GM08714 (cell line): ENCODE data around the gene INS.
"Not testable (repeated sequence)": the region's sequence is repeated elsewhere in the genome, so short reads cannot be mapped to it uniquely, and the experiment has no call there.

ENCODE experiments used
- H3K4me3 ChIP-seq: fragments of 200-500 bp; sonication (Bioruptor generic); 2 replicates; pipeline ENCODE4 v1.5.1; 2014; ENCODE audit warnings: mild to moderate bottlenecking, low read length, inconsistent platforms
- ZNF274 ChIP-seq: IDR thresholded peaks from 2 replicates; pipeline ENCODE4 v1.6.1; 2012; ENCODE audit warnings: mild to moderate bottlenecking, low read depth, low read length

The INS gene

GRCh38 chr11:2135018-2135569 is 25.9 kb downstream of the INS start:
- TF ChIP-seq ZNF274: no peak
- H3K4me3 ChIP-seq: no peak overlapping the region

DNA sequence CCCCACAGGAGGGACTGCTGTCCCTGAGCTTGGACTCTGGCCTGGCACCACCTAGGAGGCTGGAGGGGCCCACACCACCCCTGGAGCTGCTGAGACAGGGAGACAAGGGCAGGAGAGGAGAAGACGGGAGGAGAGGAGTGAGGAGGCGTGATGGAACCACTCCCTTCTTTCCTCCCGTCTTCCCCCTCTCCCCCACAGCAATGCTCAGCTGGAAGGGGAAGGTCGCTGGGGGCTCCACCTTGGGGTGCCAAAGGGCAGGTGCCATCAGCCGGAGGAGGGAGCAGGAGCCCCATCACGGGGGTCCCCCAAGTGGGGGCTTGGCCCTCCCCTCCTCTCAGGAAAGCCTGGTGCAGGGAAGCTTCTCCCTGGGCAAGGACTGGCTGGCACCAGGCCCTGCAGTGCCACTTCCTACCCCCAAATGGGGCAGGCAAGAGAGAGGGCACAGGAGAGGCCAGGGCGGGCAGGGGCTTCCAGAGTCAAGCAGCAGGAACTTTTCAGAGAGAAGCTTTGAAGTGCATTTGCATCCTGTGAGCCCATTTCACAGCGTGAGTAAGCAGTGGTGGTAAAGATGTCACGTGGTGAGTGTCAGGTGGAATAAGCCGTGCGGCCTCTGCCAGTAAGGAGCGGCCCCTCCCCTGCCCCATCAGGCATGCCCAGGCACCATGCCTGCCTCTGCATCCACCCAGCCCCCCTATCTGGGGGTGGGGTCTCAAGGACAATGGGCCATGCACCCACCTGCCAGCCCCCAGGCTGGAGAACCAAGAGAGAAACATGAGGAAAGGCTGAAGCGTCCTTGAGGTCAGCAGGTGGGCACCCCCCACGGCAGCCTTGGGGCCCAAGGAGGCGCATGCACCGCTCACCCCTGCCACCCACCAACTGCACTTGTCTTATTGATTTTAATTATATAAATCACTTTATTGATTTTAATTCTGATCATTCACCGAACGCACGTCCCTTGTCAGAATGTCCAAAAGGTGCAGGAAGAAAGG is 26.7 kb downstream of the INS start:
- H3K4me3 ChIP-seq: no peak overlapping the region
- no peak for TF ChIP-seq ZNF274

GRCh38 chr11:2133241-2134021 is 27.6 kb downstream of the INS start:
- no peak for TF ChIP-seq ZNF274
- no peak overlapping the region for H3K4me3 ChIP-seq

DNA sequence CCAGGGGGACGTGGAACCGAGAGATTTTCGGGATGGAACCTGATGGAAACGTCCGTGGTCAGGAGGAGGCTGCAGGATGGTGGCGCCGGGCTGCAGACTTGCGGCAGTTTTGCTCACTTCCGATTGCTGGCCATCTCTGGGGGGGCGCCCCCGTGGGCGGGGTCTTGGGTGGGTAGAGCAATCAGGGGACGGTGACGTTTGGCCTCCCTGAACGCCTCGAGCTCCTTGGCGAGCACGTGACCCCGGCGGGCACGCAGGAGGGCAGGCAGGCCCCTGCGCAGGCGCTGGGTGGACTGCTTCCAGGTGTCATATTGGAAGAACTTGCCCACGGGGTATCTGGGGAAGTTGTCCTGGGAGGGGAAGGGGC is 28.2 kb downstream of the INS start:
- no peak for TF ChIP-seq ZNF274
- H3K4me3 ChIP-seq: no peak overlapping the region

GRCh38 chr11:2132246-2132645 is 28.8 kb downstream of the INS start:
- H3K4me3 ChIP-seq: no peak overlapping the region
- no peak for TF ChIP-seq ZNF274

DNA sequence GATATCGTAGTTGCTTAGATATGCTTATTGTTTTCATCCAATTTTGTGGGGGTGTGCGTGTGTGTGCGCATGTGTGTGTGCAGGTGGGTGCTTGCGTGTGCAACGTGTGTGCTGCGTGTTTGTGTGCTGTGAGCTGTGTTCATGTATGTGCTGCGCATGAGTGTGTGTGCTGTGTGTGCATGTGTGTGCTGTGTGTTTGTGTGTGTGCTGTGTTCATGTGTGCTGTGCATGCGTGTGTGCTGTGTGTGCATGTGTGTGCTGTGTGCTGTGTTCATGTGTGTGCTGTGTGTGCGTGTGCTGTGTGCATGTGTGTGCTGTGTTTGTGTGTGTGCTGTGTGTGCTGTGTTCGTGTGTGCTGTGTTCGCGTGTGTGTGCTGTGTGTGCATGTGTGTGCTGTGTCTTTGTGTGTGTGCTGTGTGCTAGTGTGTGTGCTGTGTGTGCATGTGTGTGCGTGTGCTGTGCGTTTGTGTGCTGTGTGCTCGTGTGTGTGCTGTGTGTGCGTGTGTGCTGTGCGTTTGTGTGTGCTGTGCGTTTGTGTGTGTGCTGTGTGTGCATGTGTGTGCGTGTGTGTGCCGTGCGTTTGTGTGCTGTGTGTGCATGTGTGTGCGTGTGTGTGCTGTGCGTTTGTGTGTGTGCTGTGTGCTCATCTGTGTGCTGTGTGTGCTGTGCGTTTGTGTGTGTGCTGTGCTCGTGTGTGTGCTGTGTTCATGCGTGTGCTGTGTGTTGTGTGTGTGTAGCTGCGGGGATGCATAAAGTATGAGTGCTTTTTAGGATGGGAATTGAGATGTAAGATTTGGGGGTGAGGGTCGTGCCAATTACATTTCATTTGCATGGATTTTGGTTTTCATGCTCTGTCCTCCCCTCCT is 29.4 kb downstream of the INS start:
- no peak for TF ChIP-seq ZNF274
- H3K4me3 ChIP-seq: no peak overlapping the region

DNA sequence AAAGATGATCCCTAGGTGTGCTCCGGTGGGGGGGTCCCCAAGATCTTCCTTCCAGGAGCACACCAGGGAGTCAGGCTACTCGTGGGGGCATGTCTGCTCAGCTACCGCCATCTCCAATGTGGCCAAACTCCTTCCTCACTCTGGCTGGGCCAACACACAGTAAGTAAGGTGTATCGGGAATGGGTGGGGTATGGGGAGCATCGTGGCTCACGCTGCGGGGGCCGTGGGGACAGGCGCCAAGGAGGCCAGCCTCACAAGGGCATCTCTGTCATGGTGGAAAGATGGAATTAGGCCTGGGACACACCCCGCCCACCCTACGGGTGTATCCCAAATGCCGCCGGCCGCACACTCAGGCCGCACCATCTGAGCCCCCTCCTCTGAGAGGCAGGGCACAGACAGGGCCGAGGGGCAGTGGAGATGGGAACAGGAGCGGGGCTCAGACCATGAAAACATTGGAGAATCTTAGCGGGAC is 30.1 kb downstream of the INS start:
- H3K4me3 ChIP-seq: no peak overlapping the region
- no peak for TF ChIP-seq ZNF274

DNA sequence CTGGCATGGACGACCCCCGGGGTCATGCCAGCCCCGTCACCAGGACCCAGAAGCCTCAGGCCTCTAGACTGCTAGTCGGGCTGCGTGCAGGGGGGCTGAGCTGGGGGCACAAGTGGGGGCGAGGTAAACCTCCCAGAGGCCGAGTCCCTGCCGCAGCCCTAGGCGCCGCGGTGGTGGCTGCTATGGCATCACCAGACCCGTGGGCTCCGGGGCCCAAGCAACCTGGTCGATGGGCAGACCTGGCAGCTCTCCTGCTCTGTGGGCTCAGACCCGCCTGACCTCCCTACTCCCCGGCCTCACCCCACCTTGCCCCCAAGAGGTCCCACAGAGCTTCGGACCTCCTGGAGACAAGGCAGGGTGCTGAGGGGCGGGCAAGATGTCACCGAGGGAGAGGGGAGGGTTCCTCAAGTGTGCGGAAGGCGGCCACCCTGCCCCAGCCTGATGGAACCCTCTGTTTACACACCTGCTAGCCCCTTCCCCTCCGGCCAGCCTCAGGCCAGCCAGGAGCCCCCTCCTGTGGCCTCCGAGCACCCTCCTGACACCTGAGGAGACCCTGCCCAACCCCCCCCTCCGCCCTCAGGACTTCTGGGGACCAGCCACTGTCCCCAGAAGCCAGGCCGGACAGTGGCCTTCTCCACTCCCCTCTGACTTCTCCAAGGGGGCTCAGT is 31.2 kb downstream of the INS start:
- TF ChIP-seq ZNF274: no peak
- no peak overlapping the region for H3K4me3 ChIP-seq

GRCh38 chr11:2129308-2129698 is 31.7 kb downstream of the INS start:
- no peak for TF ChIP-seq ZNF274
- no peak overlapping the region for H3K4me3 ChIP-seq

- no peak overlapping the region for H3K4me3 ChIP-seq
- TF ChIP-seq ZNF274: no peak
Observed at GRCh38 chr11:2128511-2129307, 32.3 kb downstream of the INS start.

GRCh38 chr11:2128130-2128510 is 32.9 kb downstream of the INS start:
- no peak for TF ChIP-seq ZNF274
- H3K4me3 ChIP-seq: no peak overlapping the region

- no peak for TF ChIP-seq ZNF274
- H3K4me3 ChIP-seq: no peak overlapping the region
Observed at GRCh38 chr11:2127482-2128129, 33.4 kb downstream of the INS start.

- no peak for TF ChIP-seq ZNF274
- H3K4me3 ChIP-seq: no peak overlapping the region
Observed at GRCh38 chr11:2126520-2127085, 34.4 kb downstream of the INS start.

GRCh38 chr11:2124736-2125484 is 36.1 kb downstream of the INS start:
- H3K4me3 ChIP-seq: not testable (repeated sequence)
